HepG2 (cell line): ENCODE results near the gene ZNF425. TPM values are rescaled to one million over a fixed set of nuclear protein-coding genes. Genes with fewer than 3 reads are reported as not detected.
A peak's percentile ranks its signal among the peaks of the same experiment; 100 is the strongest.

Experiments
- FOXM1 ChIP-seq: sonication (generic); formaldehyde crosslinking; IDR thresholded peaks from 2 replicates; pipeline ENCODE4 v1.5.0; 2020; ENCODE audit warnings: missing genetic modification reagents
- HMGA1 ChIP-seq: sonication (generic); formaldehyde crosslinking; conservative IDR thresholded peaks from 2 replicates; pipeline ENCODE4 v1.4.0; 2020; ENCODE audit warnings: missing genetic modification reagents
- KMT2A ChIP-seq: sonication (generic); formaldehyde crosslinking; IDR thresholded peaks from 2 replicates; pipeline ENCODE4 v1.4.0; 2020; ENCODE audit warnings: missing genetic modification reagents
- NFAT5 ChIP-seq: sonication (generic); formaldehyde crosslinking; IDR thresholded peaks from 2 replicates; pipeline ENCODE4 v1.4.0; 2020; ENCODE audit warnings: missing genetic modification reagents
- NR2F2 ChIP-seq: IDR thresholded peaks from 2 replicates; pipeline ENCODE4 v1.6.1; 2012; ENCODE audit warnings: low read depth, inconsistent platforms, borderline replicate concordance
- ZNF30 ChIP-seq: sonication (generic); formaldehyde crosslinking; IDR thresholded peaks from 2 replicates; pipeline ENCODE4 v1.5.0; 2020; ENCODE audit warnings: mild to moderate bottlenecking, missing genetic modification reagents
- ZSCAN22 ChIP-seq: sonication (generic); formaldehyde crosslinking; IDR thresholded peaks from 2 replicates; pipeline ENCODE4 v1.4.0; 2020; ENCODE audit warnings: mild to moderate bottlenecking, missing genetic modification reagents
- polyA plus RNA-seq, 8 experiments: library from polyadenylated mRNA; depleted of rRNA in 3 of 8; stranded (reverse) in 7 of 8; unstranded in 1 of 8; fragments of >200 nt; fragmentation: Illumina TruSeq in 4 of 8; extraction: Trizol in 4 of 8; gene quantifications; 2 replicates each; pipeline versions ENCODE4 v1.2.1 to v1.2.3, GENCODE V29; 2011 to 2016; ENCODE audit warnings: low read depth in 4 of 8, missing spikeins in 1 of 8, mixed read lengths in 1 of 8; ENCODE audit not compliant: insufficient read depth in 1 of 8
- total RNA-seq, 5 experiments: library from RNA; depleted of rRNA; stranded (reverse); fragments of >200 nt; fragmentation: Illumina TruSeq; extraction: Trizol; gene quantifications; 2 replicates each; pipeline ENCODE4 v1.2.3, GENCODE V29; 2016; ENCODE audit warnings: low read depth in 1 of 5
- TF ChIP-seq, protein P1 (sequence below): sonication (generic); formaldehyde crosslinking; IDR thresholded peaks from 2 replicates; pipeline ENCODE4 v1.5.0; 2020; ENCODE audit warnings: mild to moderate bottlenecking, missing genetic modification reagents, borderline replicate concordance
- TF ChIP-seq, protein P2 (sequence below): sonication (generic); formaldehyde crosslinking; IDR thresholded peaks from 2 replicates; pipeline ENCODE4 v1.4.0; 2020; ENCODE audit warnings: missing genetic modification reagents, borderline replicate concordance

The ZNF425 gene
- total and polyA plus RNA-seq, 2 of the 13 experiments (the other 11 are each of a cell fraction or from before 2014, with no cell fraction given) = 0.51 to 1.1 TPM

GRCh38 chr7:149090397-149091195 lies 35.5 kb downstream of the ZNF425 start, which contains the start of gene ZNF786 (continued):
- TF ChIP-seq, protein P1, sequence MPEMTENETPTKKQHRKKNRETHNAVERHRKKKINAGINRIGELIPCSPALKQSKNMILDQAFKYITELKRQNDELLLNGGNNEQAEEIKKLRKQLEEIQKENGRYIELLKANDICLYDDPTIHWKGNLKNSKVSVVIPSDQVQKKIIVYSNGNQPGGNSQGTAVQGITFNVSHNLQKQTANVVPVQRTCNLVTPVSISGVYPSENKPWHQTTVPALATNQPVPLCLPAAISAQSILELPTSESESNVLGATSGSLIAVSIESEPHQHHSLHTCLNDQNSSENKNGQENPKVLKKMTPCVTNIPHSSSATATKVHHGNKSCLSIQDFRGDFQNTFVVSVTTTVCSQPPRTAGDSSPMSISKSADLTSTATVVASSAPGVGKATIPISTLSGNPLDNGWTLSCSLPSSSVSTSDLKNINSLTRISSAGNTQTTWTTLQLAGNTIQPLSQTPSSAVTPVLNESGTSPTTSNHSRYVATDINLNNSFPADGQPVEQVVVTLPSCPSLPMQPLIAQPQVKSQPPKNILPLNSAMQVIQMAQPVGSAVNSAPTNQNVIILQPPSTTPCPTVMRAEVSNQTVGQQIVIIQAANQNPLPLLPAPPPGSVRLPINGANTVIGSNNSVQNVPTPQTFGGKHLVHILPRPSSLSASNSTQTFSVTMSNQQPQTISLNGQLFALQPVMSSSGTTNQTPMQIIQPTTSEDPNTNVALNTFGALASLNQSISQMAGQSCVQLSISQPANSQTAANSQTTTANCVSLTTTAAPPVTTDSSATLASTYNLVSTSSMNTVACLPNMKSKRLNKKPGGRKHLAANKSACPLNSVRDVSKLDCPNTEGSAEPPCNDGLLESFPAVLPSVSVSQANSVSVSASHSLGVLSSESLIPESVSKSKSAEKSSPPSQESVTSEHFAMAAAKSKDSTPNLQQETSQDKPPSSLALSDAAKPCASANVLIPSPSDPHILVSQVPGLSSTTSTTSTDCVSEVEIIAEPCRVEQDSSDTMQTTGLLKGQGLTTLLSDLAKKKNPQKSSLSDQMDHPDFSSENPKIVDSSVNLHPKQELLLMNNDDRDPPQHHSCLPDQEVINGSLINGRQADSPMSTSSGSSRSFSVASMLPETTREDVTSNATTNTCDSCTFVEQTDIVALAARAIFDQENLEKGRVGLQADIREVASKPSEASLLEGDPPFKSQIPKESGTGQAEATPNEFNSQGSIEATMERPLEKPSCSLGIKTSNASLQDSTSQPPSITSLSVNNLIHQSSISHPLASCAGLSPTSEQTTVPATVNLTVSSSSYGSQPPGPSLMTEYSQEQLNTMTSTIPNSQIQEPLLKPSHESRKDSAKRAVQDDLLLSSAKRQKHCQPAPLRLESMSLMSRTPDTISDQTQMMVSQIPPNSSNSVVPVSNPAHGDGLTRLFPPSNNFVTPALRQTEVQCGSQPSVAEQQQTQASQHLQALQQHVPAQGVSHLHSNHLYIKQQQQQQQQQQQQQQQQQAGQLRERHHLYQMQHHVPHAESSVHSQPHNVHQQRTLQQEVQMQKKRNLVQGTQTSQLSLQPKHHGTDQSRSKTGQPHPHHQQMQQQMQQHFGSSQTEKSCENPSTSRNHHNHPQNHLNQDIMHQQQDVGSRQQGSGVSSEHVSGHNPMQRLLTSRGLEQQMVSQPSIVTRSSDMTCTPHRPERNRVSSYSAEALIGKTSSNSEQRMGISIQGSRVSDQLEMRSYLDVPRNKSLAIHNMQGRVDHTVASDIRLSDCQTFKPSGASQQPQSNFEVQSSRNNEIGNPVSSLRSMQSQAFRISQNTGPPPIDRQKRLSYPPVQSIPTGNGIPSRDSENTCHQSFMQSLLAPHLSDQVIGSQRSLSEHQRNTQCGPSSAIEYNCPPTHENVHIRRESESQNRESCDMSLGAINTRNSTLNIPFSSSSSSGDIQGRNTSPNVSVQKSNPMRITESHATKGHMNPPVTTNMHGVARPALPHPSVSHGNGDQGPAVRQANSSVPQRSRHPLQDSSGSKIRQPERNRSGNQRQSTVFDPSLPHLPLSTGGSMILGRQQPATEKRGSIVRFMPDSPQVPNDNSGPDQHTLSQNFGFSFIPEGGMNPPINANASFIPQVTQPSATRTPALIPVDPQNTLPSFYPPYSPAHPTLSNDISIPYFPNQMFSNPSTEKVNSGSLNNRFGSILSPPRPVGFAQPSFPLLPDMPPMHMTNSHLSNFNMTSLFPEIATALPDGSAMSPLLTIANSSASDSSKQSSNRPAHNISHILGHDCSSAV = 0 out of 2 replicates have a peak, but pooled peaks have one; percentile 84
- TF ChIP-seq HMGA1 (CRISPR knock-in tag) = no peak
- no peak for TF ChIP-seq NR2F2
- TF ChIP-seq NFAT5 (CRISPR knock-in tag) = no peak; the same call in 1 of the 2 replicates
- 0 out of 2 replicates have a peak, but pooled peaks have one; percentile 53 for TF ChIP-seq ZNF30 (CRISPR knock-in tag)
- no peak for TF ChIP-seq FOXM1 (CRISPR knock-in tag)
- TF ChIP-seq, protein P2, sequence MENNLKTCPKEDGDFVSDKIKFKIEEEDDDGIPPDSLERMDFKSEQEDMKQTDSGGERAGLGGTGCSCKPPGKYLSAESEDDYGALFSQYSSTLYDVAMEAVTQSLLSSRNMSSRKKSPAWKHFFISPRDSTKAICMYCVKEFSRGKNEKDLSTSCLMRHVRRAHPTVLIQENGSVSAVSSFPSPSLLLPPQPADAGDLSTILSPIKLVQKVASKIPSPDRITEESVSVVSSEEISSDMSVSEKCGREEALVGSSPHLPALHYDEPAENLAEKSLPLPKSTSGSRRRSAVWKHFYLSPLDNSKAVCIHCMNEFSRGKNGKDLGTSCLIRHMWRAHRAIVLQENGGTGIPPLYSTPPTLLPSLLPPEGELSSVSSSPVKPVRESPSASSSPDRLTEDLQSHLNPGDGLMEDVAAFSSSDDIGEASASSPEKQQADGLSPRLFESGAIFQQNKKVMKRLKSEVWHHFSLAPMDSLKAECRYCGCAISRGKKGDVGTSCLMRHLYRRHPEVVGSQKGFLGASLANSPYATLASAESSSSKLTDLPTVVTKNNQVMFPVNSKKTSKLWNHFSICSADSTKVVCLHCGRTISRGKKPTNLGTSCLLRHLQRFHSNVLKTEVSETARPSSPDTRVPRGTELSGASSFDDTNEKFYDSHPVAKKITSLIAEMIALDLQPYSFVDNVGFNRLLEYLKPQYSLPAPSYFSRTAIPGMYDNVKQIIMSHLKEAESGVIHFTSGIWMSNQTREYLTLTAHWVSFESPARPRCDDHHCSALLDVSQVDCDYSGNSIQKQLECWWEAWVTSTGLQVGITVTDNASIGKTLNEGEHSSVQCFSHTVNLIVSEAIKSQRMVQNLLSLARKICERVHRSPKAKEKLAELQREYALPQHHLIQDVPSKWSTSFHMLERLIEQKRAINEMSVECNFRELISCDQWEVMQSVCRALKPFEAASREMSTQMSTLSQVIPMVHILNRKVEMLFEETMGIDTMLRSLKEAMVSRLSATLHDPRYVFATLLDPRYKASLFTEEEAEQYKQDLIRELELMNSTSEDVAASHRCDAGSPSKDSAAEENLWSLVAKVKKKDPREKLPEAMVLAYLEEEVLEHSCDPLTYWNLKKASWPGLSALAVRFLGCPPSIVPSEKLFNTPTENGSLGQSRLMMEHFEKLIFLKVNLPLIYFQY (CRISPR knock-in tag) = peak; percentile 86; the same call in 1 of the 2 replicates
- peak; percentile 89; the same call in 1 of the 2 replicates for TF ChIP-seq KMT2A (CRISPR knock-in tag)
- no peak for TF ChIP-seq ZSCAN22 (CRISPR knock-in tag)
